SKM-1 (cell line): ENCODE data around the gene ADAMTSL3.
"Not testable (repeated sequence)": the region's sequence is repeated elsewhere in the genome, so short reads cannot be mapped to it uniquely, and the experiment has no call there.

ENCODE experiments used
- DNase-seq: peaks from one replicate; lab custom pipeline; 2025; ENCODE audit not compliant: unreplicated experiment; lab: John Stamatoyannopoulos, UW

ADAMTSL3 gene

GRCh38 chr15:84079325-84079884 lies 425.5 kb downstream of the ADAMTSL3 start:
- DNase-seq: not testable (repeated sequence)

- peak; percentile 20 for DNase-seq
Measured at GRCh38 chr15:84079885-84080777, 426.2 kb downstream of the ADAMTSL3 start.

GRCh38 chr15:84080778-84081084 lies 426.8 kb downstream of the ADAMTSL3 start:
- DNase-seq: not testable (repeated sequence)

- DNase-seq: no peak
Measured at GRCh38 chr15:84081391-84082168, 427.7 kb downstream of the ADAMTSL3 start.

GRCh38 chr15:84082739-84083138 lies 428.8 kb downstream of the ADAMTSL3 start:
- DNase-seq: no peak

- not testable (repeated sequence) for DNase-seq
Measured at GRCh38 chr15:84086071-84086470, 432.1 kb downstream of the ADAMTSL3 start.
